Measurements from ENCODE around the gene CD22. TPM values are rescaled to one million over a fixed set of nuclear protein-coding genes. Genes with fewer than 3 reads are reported as not detected.
"Not testable (repeated sequence)": the region's sequence is repeated elsewhere in the genome, so short reads cannot be mapped to it uniquely, and the experiment has no call there.

The CD22 gene
- total RNA-seq, 1 donor from 2014 or later = 56.3 TPM

DNA sequence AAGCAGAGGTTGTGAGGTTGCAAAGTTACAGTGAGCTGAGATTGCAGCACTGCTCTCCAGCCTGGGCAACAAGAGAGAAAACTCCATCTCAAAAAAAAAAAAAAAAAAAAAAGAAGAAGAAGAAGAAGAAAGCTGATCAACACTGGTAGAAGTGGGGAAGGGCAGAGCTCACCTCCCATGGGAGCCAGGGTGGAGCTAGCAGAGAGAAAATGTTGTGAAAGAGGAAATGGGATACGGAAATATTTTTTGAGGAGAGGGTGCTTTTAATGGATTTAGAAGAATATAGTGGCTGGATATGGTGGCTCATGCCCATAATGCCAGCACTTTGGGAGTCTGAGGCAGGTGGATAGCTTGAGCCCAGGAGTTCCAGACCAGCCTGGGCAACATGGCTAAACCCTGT, 48.7 kb downstream of the CD22 start:
- Mint-ChIP-seq H3K4me3 (no peak overlapping the region), H3K36me3 (no peaks in the 10 kb centered on the region), H3K27ac (no peak overlapping the region), H3K4me1 (no peaks in the 10 kb centered on the region), H3K9me3 (peaks cover 7% of the 10 kb centered on the region), H3K27me3 (ENCODE audit: low read depth) (peaks cover 33% of the 10 kb centered on the region)
- no peak for DNase-seq (ENCODE audit: low spot score in 2 of 2, unreplicated experiment in 2 of 2)
- TF ChIP-seq, protein P1, sequence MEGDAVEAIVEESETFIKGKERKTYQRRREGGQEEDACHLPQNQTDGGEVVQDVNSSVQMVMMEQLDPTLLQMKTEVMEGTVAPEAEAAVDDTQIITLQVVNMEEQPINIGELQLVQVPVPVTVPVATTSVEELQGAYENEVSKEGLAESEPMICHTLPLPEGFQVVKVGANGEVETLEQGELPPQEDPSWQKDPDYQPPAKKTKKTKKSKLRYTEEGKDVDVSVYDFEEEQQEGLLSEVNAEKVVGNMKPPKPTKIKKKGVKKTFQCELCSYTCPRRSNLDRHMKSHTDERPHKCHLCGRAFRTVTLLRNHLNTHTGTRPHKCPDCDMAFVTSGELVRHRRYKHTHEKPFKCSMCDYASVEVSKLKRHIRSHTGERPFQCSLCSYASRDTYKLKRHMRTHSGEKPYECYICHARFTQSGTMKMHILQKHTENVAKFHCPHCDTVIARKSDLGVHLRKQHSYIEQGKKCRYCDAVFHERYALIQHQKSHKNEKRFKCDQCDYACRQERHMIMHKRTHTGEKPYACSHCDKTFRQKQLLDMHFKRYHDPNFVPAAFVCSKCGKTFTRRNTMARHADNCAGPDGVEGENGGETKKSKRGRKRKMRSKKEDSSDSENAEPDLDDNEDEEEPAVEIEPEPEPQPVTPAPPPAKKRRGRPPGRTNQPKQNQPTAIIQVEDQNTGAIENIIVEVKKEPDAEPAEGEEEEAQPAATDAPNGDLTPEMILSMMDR (IDR thresholded peaks at IDR 0.05; ENCODE audit: unreplicated experiment) = no peak

DNA sequence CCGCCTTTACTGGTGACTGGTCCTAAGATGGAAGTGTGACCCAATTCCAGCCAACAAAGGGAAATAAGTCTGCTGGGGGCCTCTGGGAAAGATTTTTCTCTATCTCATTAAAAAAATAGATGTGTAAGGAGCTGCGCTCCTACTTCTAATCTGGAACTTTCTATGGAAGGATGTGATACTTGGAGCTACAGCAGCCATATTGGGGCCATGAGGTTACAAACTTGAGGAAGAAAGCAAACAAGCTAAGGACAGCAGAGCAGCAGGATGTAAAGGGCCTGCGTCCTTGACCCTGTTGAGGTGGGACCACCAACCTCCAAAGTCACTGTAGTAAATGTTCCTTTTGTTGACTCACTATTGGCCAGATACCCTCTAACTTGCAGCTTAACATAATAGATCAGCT, 49.4 kb downstream of the CD22 start:
- Mint-ChIP-seq H3K27ac (no peak overlapping the region), H3K27me3 (ENCODE audit: low read depth) (peaks cover 31% of the 10 kb centered on the region), H3K4me3 (no peak overlapping the region), H3K9me3 (peaks cover 10% of the 10 kb centered on the region), H3K4me1 (no peaks in the 10 kb centered on the region), H3K36me3 (no peaks in the 10 kb centered on the region)
- no peak for DNase-seq (ENCODE audit: low spot score in 2 of 2, unreplicated experiment in 2 of 2)
- TF ChIP-seq, protein P1 (IDR thresholded peaks at IDR 0.05; ENCODE audit: unreplicated experiment) = no peak

DNA sequence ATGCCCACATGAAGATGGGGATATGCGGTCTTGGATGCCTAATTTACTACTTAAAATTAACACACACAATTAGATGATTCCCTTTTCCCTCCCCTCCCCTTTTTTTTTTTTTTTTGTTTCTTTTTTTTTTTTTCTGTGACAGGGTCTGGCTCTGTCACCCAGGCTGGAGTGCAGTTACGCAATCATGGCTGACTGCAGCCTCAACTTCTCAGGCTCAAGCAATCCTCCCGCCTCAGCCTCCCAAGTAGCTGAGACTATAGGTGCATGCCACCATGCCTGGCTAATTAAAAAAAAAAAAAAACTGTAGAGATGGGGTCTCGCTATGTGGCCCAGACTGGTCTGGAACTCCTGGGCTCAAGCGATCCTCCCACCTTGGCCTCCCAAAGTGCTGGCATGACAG, 50.6 kb downstream of the CD22 start:
- DNase-seq (ENCODE audit: low spot score in 2 of 2, unreplicated experiment in 2 of 2); H3K36me3 Mint-ChIP-seq; H3K4me3 Mint-ChIP-seq; H3K27ac Mint-ChIP-seq; H3K9me3 Mint-ChIP-seq; H3K4me1 Mint-ChIP-seq: not testable (repeated sequence)
- peaks cover 22% of the 10 kb centered on the region for H3K27me3 Mint-ChIP-seq (ENCODE audit: low read depth)

DNA sequence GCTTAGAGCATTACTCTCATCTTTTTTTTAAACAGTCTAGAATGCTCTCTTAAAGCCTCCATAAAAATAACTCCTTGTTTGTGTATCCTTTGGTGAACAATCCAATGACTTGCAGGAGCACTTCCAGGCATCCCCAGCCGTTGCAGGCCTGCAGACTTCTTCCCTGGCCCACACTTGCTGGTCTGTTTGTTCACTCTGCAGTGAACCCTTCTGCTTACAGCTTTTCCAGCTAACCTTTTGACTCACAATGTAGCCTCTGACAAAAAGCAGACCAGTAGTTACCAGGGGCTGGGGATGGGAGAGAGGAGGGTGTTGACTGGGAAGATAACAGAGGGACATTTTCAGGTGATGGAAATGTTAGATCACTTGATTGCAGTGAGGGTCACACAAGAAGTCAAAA, 51.0 kb downstream of the CD22 start:
- Mint-ChIP-seq H3K4me3 (no peak overlapping the region), H3K36me3 (no peaks in the 10 kb centered on the region), H3K9me3 (peaks cover 13% of the 10 kb centered on the region), H3K27me3 (ENCODE audit: low read depth) (peaks cover 18% of the 10 kb centered on the region), H3K4me1 (no peaks in the 10 kb centered on the region), H3K27ac (no peak overlapping the region)
- TF ChIP-seq, protein P1 (IDR thresholded peaks at IDR 0.05; ENCODE audit: unreplicated experiment) = no peak
- no peak for DNase-seq (ENCODE audit: low spot score in 2 of 2, unreplicated experiment in 2 of 2)

DNA sequence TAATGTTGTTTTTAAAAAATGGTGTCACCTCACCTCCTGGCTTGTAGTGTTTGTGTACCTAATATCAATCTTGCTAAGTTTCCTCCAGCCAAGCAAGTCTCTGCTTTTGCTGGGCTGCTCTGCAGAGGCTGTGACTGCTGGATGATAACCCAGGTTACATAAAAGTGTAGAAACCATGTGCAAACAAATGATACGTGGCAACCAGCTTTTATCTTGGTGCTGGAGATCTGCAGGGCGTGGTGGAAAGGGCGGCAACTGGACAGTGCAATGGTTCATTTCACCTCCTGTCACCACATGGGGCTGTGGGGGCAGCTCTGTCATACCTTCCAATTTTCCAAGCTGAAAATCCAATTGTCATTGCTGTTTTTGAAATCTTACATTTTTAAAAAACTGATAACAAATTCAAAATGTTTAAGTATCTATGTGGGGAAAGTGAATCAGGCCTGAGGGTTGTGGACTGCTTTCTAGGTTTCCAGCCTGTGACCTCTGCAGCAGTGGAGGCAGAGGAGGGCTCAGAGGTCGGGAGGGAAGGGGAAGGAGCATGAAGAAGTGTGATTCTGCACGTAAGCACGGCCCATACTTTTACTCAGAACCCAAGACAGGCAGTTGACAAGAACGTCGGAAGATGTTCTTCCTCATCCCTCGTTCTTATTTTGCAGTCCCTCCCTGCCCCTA, 51.6 kb downstream of the CD22 start:
- H3K4me1 Mint-ChIP-seq = no peaks in the 10 kb centered on the region
- DNase-seq (ENCODE audit: low spot score in 2 of 2, unreplicated experiment in 2 of 2) = no peak
- H3K4me3 Mint-ChIP-seq = no peak overlapping the region
- TF ChIP-seq, protein P1 (IDR thresholded peaks at IDR 0.05; ENCODE audit: unreplicated experiment) = no peak
- H3K9me3 Mint-ChIP-seq = peaks cover 13% of the 10 kb centered on the region
- no peak overlapping the region for H3K27ac Mint-ChIP-seq
- H3K27me3 Mint-ChIP-seq (ENCODE audit: low read depth) = peaks cover 15% of the 10 kb centered on the region
- H3K36me3 Mint-ChIP-seq = no peaks in the 10 kb centered on the region

DNA sequence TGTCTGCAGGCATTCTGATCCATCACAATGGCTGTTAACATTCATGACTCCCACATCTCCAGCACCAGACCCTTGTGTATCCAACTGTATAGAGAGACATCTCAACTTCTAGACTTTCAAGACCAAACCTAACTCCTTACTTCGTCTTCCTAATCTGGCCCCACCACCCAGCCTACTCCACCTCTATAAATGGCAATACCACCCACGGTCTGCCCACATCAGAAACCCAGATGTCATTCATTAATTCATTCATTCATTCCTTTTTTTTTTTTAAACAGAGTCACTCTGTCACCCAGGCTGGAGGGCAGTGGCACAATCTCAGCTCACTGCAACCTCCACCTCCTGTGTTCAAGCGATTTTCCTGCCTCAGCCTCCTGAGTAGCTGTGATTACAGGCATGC, 52.3 kb downstream of the CD22 start:
- Mint-ChIP-seq H3K27me3 (ENCODE audit: low read depth) (peaks cover 10% of the 10 kb centered on the region), H3K27ac (no peak overlapping the region), H3K9me3 (peaks cover 14% of the 10 kb centered on the region), H3K4me3 (no peak overlapping the region), H3K36me3 (no peaks in the 10 kb centered on the region), H3K4me1 (no peaks in the 10 kb centered on the region)
- DNase-seq (ENCODE audit: low spot score in 2 of 2, unreplicated experiment in 2 of 2) = no peak
- TF ChIP-seq, protein P1 (IDR thresholded peaks at IDR 0.05; ENCODE audit: unreplicated experiment) = no peak

All from mesothelial cell of epicardium (in vitro differentiated cells).